HUES64 (cell line): ENCODE measurements around the gene WDR44. TPM values are rescaled to one million over a fixed set of nuclear protein-coding genes. Genes with fewer than 3 reads are reported as not detected.
A peak's percentile ranks its signal among the peaks of the same experiment; 100 is the strongest.
"Not testable (repeated sequence)": the region's sequence is repeated elsewhere in the genome, so short reads cannot be mapped to it uniquely, and the experiment has no call there.

ENCODE experiments used
- H3K27ac ChIP-seq: 2 replicates; pipeline ENCODE4 v1.7.0; 2013; ENCODE audit warnings: low read depth, low read length, inconsistent platforms
- H3K27me3 ChIP-seq: 2 replicates; pipeline ENCODE4 v1.6.1; 2013; ENCODE audit warnings: mild to moderate bottlenecking, low read length; ENCODE audit not compliant: insufficient read depth
- H3K36me3 ChIP-seq: 2 replicates; pipeline ENCODE4 v1.6.1; 2013; ENCODE audit warnings: mild to moderate bottlenecking, low read length; ENCODE audit not compliant: insufficient read depth
- H3K4me1 ChIP-seq: 2 replicates; pipeline ENCODE4 v1.6.1; 2013; ENCODE audit warnings: mild to moderate bottlenecking, low read length, moderate library complexity; ENCODE audit not compliant: insufficient read depth
- H3K4me3 ChIP-seq: 2 replicates; pipeline ENCODE4 v1.5.1; 2013; ENCODE audit warnings: mild to moderate bottlenecking, low read length, moderate library complexity
- H3K9ac ChIP-seq: 2 replicates; pipeline ENCODE4 v1.6.1; 2013; ENCODE audit warnings: mild to moderate bottlenecking, low read depth, low read length
- H3K9me3 ChIP-seq: 2 replicates; pipeline ENCODE4 v1.6.1; 2013; ENCODE audit warnings: low read depth, low read length; ENCODE audit not compliant: insufficient read depth
- WGBS: fragments of 150-250, 120-280 bp; methylation state at CpG from one replicate; pipeline ENCODE4 v1.1.7; 2013; ENCODE audit warnings: missing lambda C conversion rate; 5-methylcytosine and 5-hydroxymethylcytosine counted together
- polyA plus RNA-seq, 2 experiments: library from polyadenylated mRNA; stranded (reverse); fragments of 50-300 nt; gene quantifications; one replicate each; pipeline ENCODE4 v1.2.3, GENCODE V29; 2013

The WDR44 gene, protein sequence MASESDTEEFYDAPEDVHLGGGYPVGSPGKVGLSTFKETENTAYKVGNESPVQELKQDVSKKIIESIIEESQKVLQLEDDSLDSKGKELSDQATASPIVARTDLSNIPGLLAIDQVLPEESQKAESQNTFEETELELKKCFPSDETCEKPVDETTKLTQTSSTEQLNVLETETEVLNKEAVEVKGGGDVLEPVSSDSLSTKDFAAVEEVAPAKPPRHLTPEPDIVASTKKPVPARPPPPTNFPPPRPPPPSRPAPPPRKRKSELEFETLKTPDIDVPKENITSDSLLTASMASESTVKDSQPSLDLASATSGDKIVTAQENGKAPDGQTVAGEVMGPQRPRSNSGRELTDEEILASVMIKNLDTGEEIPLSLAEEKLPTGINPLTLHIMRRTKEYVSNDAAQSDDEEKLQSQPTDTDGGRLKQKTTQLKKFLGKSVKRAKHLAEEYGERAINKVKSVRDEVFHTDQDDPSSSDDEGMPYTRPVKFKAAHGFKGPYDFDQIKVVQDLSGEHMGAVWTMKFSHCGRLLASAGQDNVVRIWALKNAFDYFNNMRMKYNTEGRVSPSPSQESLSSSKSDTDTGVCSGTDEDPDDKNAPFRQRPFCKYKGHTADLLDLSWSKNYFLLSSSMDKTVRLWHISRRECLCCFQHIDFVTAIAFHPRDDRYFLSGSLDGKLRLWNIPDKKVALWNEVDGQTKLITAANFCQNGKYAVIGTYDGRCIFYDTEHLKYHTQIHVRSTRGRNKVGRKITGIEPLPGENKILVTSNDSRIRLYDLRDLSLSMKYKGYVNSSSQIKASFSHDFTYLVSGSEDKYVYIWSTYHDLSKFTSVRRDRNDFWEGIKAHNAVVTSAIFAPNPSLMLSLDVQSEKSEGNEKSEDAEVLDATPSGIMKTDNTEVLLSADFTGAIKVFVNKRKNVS
- 14.4 TPM for polyA plus RNA-seq (2013, experiment 1 of 2)
- 12.7 TPM for polyA plus RNA-seq (2013, experiment 2 of 2)

GRCh38 chrX:118345464-118346257 is at the start of gene WDR44:
Gene WDR44, plus strand, starts transcription at chrX:118346106. Its CDS starts 398 bp downstream, at chrX:118346504.
- 3% methylated on average over 60 of the region's 60 CpGs for WGBS
- peak within 1 kb of the TSS; percentile 85 for H3K9ac ChIP-seq
- no peaks in the 10 kb centered on the region for H3K27me3 ChIP-seq
- H3K36me3 ChIP-seq, result no peaks in the 10 kb centered on the region
- peak within 1 kb of the TSS; percentile 96 for H3K4me3 ChIP-seq
- H3K4me1 ChIP-seq, result no peaks in the 10 kb centered on the region; the same call in 1 of the 2 replicates
- H3K9me3 ChIP-seq, result no peaks in the 10 kb centered on the region
- peak within 1 kb of the TSS; percentile 93 for H3K27ac ChIP-seq

DNA sequence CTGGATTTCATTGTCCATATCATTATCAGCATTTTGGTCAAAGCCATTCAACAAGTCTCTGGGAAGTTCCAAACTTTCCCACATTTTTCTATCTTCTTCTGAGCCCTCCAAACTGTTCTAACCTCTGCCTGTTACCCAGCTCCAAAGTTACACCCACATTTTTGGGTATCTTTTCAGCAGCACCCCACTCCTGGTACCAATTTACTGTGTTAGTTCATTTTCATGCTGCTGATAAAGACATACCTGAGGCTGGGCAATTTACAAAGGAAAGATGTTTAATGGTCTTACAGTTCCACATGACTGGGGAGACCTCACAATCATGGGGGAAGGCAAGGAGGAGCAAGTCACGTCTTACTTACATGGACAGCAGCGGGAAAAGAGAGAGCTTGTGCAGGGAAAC is 40.1 kb upstream of the WDR44 start:
- 96% methylated on average over 2 of the region's 2 CpGs for WGBS
- H3K9me3 ChIP-seq, H3K4me3 ChIP-seq, H3K36me3 ChIP-seq, H3K4me1 ChIP-seq, H3K27me3 ChIP-seq, H3K27ac ChIP-seq, H3K9ac ChIP-seq: not testable (repeated sequence)

- H3K4me1 ChIP-seq, result no peaks in the 10 kb centered on the region
- no peak overlapping the region for H3K9ac ChIP-seq
- H3K27ac ChIP-seq, result no peak overlapping the region
- 91% methylated on average over 2 of the region's 2 CpGs for WGBS
- no peaks in the 10 kb centered on the region for H3K36me3 ChIP-seq
- no peak overlapping the region for H3K4me3 ChIP-seq
- no peaks in the 10 kb centered on the region for H3K9me3 ChIP-seq
- H3K27me3 ChIP-seq, result no peaks in the 10 kb centered on the region
Measured at GRCh38 chrX:118315529-118315928, 30.4 kb upstream of the WDR44 start.

DNA sequence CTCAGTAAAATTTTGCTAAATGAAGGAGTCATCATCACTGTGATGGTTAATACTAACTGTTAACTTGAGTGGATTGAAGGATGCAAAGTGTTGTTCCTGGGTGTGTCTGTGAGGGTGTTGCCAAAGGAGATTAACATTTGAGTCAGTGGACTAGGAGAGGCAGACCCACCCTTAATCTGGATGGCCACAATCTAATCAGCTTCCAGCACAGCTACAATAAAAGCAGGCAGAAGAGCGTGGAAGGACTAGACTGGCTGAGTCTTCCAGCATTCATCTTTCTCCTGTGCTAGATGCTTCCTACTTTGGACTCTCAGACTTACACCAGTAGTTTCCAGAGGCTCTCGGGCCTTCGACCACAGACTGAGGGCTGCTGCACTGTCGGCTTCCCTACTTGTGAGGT is 21.3 kb upstream of the WDR44 start:
- H3K4me3 ChIP-seq, result no peak overlapping the region
- H3K9me3 ChIP-seq, result no peaks in the 10 kb centered on the region
- H3K36me3 ChIP-seq, result no peaks in the 10 kb centered on the region
- H3K27ac ChIP-seq, result no peak overlapping the region
- no peaks in the 10 kb centered on the region for H3K27me3 ChIP-seq
- no peak overlapping the region for H3K9ac ChIP-seq
- H3K4me1 ChIP-seq, result no peaks in the 10 kb centered on the region
- WGBS, result 93% methylated on average over 4 of the region's 4 CpGs

DNA sequence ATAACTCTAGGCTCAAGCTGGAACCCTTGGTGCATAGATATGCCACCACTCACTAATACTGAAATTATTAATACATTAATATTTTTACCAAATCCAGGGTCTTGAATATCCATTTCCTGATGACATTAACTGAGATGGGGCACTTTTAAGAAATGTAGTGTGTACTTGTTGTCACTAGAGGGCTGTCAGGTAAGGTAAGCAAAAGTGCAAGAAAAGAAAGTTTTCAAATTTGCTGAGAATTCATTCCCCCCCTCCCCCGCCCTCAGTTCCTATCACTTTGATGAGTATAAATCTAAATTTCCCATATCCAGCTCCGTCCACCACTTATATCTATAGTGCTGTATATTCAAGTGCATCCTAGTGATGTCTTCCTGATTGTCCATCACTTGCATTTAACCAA is 20.5 kb upstream of the WDR44 start:
- H3K9me3 ChIP-seq, result no peaks in the 10 kb centered on the region
- H3K4me3 ChIP-seq, result no peak overlapping the region
- H3K4me1 ChIP-seq, result no peaks in the 10 kb centered on the region
- no peak overlapping the region for H3K9ac ChIP-seq
- WGBS, result no CpG with 5 or more reads among the region's 2 CpGs
- no peak overlapping the region for H3K27ac ChIP-seq
- H3K36me3 ChIP-seq, result no peaks in the 10 kb centered on the region
- no peaks in the 10 kb centered on the region for H3K27me3 ChIP-seq

DNA sequence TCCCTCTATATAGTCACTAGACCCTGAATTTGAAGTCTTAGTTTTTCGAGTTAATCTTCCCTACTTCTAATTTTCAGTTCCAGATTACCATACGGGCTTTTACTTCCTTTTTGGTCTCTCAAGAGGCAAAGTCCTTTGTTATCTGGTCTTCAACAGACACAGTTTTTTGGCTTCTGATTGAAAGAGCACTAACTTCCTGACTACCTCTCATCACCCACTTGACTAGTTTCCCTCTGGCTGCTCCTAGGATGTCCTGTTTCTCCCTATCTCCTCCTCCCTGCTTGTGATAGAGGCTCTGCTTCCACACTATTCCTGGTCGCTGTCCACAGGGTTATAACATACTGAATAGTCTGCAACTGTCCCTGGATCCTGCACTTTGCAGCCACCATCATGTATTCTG is 16.7 kb upstream of the WDR44 start:
- no peaks in the 10 kb centered on the region for H3K27me3 ChIP-seq
- no peak overlapping the region for H3K9ac ChIP-seq
- no peak overlapping the region for H3K27ac ChIP-seq
- H3K4me3 ChIP-seq, result no peak overlapping the region
- H3K4me1 ChIP-seq, result no peaks in the 10 kb centered on the region
- H3K9me3 ChIP-seq, result no peaks in the 10 kb centered on the region
- H3K36me3 ChIP-seq, result no peaks in the 10 kb centered on the region
- 88% methylated on average over 3 of the region's 3 CpGs for WGBS

GRCh38 chrX:118337687-118338086 is 8.2 kb upstream of the WDR44 start:
- Histone ChIP-seq H3K4me3 (no peak overlapping the region), H3K27ac (no peak overlapping the region), H3K27me3 (no peaks in the 10 kb centered on the region), H3K36me3 (no peaks in the 10 kb centered on the region), H3K4me1 (no peaks in the 10 kb centered on the region), H3K9ac (no peak overlapping the region), H3K9me3 (no peaks in the 10 kb centered on the region)
- WGBS, result 96% methylated on average over 2 of the region's 2 CpGs

GRCh38 chrX:118338930-118339329 is 7.0 kb upstream of the WDR44 start:
- Histone ChIP-seq H3K27me3 (no peaks in the 10 kb centered on the region), H3K9ac (no peak overlapping the region), H3K36me3 (no peaks in the 10 kb centered on the region), H3K9me3 (no peaks in the 10 kb centered on the region), H3K4me3 (no peak overlapping the region), H3K4me1 (no peaks in the 10 kb centered on the region), H3K27ac (no peak overlapping the region)

DNA sequence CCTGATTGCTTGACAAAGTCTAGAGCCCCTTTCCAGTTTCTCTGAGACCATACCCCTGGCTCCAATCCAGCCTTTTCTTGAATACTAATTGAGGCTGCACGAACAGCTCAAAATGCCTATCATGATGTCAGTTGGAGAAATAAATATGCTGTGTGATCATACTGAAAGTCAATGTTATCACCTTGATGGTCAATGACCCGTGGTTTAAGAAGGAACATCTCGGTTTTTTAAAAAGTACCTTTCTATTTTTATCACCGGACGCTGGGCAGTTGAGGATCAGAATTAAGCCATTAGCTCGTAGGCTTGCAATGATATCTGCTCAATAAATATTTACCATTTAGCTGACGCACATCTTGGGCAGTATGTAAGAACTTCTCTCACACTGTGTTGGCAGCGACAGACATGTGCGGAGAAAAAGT is 852 bp upstream of the WDR44 start:
- 84% methylated on average over 9 of the region's 9 CpGs for WGBS
- Histone ChIP-seq H3K4me1 (no peaks in the 10 kb centered on the region), H3K36me3 (no peaks in the 10 kb centered on the region), H3K27me3 (no peaks in the 10 kb centered on the region), H3K9ac (peak overlapping the region; percentile 78), H3K4me3 (peak overlapping the region; percentile 96), H3K9me3 (no peaks in the 10 kb centered on the region), H3K27ac (no peak overlapping the region)

GRCh38 chrX:118346258-118347094 is 570 bp downstream of the WDR44 start:
- peak overlapping the region; percentile 93 for H3K27ac ChIP-seq
- no peaks in the 10 kb centered on the region; the same call in 1 of the 2 replicates for H3K4me1 ChIP-seq
- under 1% methylated on average over 42 of the region's 51 CpGs for WGBS
- H3K27me3 ChIP-seq, result no peaks in the 10 kb centered on the region
- no peaks in the 10 kb centered on the region for H3K36me3 ChIP-seq
- H3K9ac ChIP-seq, result peak overlapping the region; percentile 85
- H3K4me3 ChIP-seq, result peak overlapping the region; percentile 96
- H3K9me3 ChIP-seq, result no peaks in the 10 kb centered on the region
